ENCODE data around the gene CCDC3.

DNA sequence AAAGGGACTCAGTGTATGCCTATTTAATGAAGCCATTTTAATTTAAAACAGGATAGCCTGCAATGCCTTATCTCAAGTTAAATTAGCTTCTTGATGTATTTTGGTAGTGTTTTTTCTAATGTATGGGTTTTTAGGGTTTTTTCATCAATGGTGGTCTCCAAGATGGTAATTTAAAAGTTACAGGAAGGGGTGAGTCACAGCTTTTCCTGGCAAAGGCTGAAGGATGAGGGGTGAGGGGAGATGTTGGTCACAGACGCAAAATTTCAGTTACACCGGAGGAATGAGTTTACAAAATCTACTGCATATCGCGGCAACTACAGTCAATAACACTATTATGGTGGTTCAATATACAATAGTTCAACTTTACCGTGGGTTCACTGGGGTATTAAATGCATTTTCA lies 31.6 kb downstream of the CCDC3 start:
- TF ChIP-seq, protein P1, sequence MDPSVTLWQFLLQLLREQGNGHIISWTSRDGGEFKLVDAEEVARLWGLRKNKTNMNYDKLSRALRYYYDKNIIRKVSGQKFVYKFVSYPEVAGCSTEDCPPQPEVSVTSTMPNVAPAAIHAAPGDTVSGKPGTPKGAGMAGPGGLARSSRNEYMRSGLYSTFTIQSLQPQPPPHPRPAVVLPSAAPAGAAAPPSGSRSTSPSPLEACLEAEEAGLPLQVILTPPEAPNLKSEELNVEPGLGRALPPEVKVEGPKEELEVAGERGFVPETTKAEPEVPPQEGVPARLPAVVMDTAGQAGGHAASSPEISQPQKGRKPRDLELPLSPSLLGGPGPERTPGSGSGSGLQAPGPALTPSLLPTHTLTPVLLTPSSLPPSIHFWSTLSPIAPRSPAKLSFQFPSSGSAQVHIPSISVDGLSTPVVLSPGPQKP (IDR thresholded peaks at IDR 0.05; ENCODE audit: low read depth, low read length), result no peak
- TF ChIP-seq, protein P2, sequence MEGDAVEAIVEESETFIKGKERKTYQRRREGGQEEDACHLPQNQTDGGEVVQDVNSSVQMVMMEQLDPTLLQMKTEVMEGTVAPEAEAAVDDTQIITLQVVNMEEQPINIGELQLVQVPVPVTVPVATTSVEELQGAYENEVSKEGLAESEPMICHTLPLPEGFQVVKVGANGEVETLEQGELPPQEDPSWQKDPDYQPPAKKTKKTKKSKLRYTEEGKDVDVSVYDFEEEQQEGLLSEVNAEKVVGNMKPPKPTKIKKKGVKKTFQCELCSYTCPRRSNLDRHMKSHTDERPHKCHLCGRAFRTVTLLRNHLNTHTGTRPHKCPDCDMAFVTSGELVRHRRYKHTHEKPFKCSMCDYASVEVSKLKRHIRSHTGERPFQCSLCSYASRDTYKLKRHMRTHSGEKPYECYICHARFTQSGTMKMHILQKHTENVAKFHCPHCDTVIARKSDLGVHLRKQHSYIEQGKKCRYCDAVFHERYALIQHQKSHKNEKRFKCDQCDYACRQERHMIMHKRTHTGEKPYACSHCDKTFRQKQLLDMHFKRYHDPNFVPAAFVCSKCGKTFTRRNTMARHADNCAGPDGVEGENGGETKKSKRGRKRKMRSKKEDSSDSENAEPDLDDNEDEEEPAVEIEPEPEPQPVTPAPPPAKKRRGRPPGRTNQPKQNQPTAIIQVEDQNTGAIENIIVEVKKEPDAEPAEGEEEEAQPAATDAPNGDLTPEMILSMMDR (IDR thresholded peaks at IDR 0.05), result no peak
